GM18505 (cell line): ENCODE data around the gene POLDIP2.
A peak's percentile ranks its signal among the peaks of the same experiment; 100 is the strongest.

ENCODE experiments used
- ATAC-seq: cut with Tn5 transposase; IDR thresholded peaks from one replicate; pipeline ENCODE4 v1.9.1; 2021; ENCODE audit not compliant: unreplicated experiment
- POLR2A ChIP-seq: IDR thresholded peaks from 4 replicates; pipeline ENCODE4 v1.6.1; 2011; ENCODE audit warnings: borderline replicate concordance; ENCODE audit not compliant: insufficient read depth, insufficient read length; ENCODE audit errors: extremely low read depth

The POLDIP2 gene

DNA sequence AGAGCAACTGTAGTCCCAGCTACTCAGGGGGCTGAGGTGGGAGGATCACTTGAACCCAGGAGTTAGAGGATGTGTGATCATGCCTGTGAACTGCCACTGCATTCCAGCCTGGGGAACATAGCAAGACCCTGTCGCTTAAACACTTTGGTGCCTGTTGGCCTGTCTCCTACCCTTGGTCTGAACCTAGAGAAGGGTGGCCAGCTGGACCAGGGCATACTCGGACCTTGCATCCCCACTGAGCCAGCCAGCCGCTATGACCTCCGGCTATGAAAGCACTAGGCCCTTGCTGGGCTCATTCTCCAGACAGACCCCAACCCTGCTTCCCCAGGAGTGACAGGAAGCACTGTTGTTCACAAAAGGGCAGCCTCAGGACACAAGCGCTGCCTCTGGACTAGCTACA lies 26.7 kb downstream of the POLDIP2 start:
- no peak for TF ChIP-seq POLR2A
- no peak for ATAC-seq

DNA sequence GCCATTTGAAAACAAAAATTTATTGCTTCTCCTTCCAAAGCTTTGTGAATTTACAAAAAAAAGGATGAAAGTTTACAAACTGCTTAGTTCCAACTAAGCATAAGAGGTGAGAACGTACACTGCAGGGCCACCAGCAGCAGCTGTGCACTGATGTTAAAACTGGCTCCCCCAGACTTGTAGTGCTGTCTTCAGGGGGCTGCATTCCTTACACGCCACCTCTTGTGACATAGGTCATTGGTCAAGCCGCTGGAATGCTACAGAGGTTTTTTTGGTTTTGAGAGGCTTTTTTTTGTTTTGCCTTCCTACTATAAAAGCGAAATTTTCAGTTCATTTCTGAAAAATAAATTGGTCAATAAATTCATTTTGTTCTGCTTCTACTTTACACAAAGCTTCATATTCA lies 29.0 kb downstream of the POLDIP2 start:
- ATAC-seq: no peak
- TF ChIP-seq POLR2A: no peak

DNA sequence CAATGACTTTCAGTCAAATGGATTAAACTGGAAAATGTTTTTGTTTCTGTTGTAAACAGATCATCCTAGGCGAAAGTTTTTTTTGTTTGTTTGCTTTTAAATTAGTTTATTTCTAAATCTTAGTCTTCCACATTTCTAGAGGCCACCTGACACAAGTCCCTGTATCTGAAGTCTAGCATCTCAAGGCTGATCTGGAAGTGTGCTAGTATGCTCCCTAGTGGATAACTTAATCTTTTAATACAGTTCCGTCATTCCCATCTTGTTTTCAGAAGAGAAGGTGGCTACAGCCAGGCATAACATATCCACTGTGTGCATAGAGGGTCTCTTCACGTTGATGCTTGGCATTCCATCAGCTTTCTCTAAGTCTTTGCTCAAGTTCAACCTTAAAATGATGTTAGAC lies 29.6 kb downstream of the POLDIP2 start:
- TF ChIP-seq POLR2A: no peak
- ATAC-seq: no peak

DNA sequence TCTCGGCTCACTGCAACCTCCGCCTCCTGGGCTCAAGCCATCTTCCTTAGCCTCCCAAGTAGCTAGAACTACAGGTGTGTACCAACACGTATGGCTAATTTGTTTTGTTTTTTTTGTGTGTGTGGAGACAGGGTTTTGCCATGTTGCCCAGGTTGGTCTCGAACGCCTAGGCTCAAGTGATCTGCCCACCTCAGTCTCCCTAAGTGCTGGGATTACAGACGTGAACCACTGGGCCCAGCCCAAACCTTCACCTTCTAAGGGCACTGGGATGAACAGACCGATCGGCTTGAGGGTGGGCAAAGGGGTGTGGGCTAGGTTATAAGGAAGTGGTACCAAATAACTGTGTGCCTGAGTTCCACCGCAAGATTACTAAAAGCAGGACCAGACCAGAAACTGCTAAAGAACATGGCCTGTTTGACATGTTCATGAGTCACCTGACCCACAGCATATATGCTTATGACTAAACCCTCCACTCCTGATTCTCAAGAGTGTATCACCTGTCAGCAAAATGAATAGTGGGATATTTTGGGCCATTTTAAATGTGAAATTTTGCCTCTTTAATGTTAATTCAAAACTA lies 30.2 kb downstream of the POLDIP2 start:
- ATAC-seq: no peak
- TF ChIP-seq POLR2A: no peak

DNA sequence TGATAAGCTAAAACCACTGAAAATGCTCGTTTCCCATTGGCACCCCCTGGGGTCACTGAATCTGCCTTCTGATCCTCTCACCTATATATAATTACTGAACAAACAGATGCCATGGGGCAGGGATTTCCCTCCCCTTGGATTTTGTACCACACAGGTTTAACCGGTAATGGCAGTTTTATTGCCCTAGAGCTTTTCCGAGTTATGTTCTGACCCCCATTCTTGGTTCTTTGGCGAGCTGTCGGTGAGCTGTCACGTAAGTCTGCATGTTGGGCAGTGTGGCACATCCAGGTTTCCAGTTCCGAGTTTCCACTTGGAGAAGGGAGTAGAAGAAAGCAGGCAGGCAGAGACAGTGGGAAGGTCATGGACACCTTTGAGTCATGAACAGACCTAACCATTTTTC lies 31.2 kb downstream of the POLDIP2 start:
- ATAC-seq: no peak
- no peak for TF ChIP-seq POLR2A

DNA sequence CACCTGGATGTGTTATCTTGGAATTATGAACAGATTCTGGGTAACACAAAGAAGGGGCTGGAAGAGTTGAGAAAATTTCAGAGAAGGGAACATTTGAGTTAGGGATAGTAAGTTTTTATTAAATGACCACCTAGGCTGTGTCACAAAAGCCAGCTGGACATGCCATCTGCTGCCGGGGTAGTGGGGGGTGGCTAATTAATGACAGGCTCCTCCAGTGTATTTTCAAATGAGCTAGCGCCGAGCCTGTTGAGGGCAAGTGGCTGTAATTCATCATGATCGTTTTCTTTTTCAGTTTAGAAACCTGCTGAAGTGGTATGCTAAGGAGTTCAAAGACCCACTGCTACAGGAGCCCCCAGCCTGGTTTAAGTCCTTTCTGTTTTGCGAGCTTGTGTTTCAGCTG lies 32.1 kb downstream of the POLDIP2 start:
- TF ChIP-seq POLR2A: no peak
- no peak for ATAC-seq

DNA sequence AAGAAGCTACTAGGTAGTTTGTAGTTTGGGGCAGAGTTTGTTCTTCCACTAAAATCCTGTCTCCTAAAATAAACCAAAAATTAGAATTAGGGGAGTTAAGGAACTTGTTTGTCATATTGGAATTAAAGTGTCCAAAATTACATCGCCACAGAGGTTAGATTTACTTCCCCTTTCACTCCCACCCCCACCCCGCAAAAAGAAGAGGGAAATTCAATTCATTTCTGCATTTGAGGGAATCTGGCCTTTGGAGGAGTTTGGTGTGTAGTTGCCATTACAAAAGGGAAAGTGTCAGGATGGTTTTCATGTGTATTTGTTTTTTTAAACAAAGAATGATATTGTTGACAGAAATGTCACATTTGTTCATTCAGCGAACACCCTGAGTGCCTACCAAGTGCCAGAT lies 32.5 kb downstream of the POLDIP2 start:
- no peak for ATAC-seq
- TF ChIP-seq POLR2A: no peak

DNA sequence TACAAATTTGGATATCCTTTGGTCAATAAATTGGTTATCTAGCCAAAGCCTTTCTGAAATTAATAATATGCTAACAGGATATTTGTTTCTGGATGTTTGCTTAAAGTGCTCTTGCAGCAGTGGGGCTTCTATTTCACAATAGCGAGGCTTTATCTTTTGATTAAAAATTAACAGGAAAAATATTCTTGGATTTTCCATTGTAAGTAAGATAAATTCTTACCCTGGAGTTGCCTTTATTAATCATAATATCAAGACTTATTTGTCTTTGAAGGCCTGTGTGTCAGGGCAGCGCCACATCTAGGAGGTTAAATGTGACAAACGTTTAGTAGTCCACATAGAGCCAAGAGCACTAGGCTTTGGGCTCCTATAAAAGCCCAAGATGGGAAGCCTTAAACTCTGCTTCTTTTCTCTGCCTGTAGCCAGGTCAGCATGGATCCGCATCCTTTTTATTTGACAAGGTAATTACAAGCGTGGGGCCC lies 33.0 kb downstream of the POLDIP2 start:
- ATAC-seq: no peak
- TF ChIP-seq POLR2A: no peak

DNA sequence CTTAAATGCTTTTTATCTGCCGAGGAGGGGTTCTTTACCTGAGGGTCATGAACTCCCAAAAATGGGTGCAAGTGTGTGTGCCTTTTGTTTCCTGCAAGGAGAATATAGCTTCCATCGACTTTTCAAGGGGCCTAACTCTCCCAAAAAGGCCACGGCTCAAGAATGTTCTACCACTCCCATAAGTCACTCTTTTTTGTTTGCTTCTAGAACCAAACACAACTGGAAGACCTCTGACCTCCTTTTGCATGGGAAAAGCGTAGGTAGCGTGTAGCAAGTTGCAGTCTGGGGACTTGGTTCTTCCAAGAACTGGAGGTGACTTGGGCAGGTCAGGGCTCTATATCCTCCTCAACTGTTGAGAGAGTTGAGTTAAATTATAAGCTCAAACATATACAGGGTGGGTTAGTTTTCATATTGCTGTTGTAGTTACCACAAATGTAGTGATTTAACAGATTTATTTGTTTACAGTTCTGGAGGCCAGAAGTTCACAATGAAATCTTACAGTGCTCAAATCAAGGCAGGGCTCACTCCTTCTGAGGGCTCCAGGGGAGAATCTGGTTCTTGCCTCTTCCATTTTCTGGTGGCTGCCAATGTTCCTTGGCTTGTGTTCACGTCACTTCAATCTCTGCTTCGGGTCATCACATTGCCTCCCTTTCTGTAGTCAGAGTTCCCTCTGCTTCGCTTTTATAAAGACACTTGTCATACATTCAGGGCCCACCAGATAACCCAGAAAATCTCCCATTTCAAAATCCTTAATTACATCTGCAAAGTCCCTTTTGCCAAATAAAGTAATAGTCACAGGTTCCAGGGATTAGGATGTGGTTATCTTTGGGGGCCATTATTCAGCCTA lies 36.9 kb downstream of the POLDIP2 start:
- ATAC-seq: no peak
- TF ChIP-seq POLR2A: no peak

DNA sequence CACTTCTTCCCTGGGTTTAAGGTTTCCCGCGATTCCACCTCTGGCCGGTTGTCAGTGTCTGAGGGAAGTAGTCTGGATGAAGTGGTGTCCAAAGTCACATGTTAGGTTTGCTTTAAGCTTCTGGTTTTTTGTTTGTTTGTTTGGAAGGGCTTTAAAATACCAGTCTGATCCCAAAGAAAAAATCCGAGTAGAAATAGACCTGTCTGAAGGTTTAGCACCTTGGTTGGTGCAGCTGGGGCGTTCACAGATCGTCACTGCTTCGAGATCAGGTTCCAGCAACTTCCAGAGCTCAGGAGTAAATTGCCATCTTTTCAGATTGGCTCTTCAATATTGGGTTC lies 37.8 kb downstream of the POLDIP2 start:
- TF ChIP-seq POLR2A: no peak
- ATAC-seq: no peak

DNA sequence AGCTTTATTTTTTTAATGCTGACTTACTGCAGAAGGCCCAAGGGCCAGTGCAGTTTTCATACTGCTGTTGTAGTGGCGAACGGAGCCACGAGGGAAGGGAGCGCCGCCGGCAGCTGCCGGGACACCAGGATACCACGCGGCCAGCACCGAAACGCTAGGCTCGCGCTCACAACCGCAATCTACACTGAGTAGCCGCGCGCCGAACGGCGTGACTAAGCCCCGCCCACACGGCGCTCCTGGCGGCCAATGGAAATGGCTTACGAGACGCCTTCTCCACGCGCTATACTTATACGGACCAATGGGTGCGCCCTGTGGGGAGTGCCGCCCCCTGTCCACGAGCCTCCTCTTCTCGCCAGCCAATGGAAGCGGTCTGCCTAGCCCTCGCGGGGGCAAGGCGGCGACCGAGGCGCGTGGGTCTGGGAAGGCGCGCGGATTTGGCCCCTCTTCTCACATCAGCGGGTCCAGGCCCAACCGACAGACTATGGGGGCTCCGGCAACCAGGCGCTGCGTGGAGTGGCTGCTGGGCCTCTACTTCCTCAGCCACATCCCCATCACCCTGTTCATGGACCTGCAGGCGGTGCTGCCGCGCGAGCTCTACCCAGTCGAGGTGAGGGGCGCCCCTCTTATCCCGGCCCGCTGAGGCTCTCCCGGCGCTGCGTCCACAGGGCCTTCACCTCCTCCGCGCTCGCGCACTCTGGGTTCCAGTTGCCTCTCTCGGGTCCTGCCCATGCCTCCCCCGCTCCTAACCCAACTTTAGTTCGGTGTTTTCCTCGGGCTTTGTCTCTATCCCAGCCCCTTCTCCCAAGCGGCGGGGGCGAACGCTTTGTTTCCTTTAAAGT lies 38.3 kb downstream of the POLDIP2 start, which contains the start of gene TMEM97:
TSS of gene TMEM97 (plus strand) at position 442 of the 839 bp plus-strand sequence. CDS start at position 482, 40 bp downstream.
- peak; percentile 94 for ATAC-seq
- peak; percentile 75 for TF ChIP-seq POLR2A

DNA sequence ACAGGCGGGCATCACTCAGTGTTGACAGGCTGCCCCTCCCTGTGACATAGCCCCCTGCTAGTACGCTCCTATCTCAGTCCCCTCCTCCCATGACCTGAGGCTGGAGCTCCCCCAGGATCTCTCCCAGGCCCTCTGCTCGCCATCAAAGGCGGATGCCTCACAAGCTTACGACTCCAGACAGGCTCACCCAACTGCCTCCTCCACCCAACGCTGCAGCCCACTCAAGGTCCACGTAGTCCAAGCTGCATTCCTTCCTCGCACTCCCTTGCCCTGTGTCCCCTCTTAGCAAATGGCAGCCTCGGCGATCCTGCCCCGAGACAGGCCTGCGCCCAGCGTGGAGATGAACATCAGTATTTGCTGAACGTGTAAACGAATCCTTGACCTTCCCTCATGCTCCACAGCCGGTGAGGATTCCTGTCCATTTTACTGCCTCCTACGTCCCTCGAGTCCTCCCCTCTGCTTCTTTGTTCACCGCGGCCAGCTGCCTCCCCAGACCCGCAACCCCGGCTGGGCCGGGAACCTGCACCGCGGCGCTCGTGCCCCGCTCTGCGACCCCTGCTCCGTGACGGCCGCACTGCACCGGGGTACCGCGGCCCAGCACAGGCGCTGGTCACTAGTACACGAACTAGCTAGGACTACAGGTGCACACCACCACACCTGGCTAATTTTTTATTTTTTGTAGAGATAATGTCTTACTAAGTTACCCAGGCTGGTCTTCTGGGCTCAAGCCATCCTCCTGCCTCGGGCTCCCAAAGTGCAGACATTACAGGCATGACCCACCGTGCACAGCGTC lies 39.2 kb downstream of the POLDIP2 start:
- no peak for TF ChIP-seq POLR2A
- ATAC-seq: peak; percentile 13
